Activated T-cell treated with anti-CD3 and anti-CD28 coated beads, Interleukin-2, amount 50 U/mL, for 4 hours (primary cell): ENCODE results near the gene ARHGEF26. TPM values are rescaled to one million over a fixed set of nuclear protein-coding genes. Genes with fewer than 3 reads are reported as not detected.

ENCODE experiments used
- ATAC-seq, 2 donors: fragments of 200-7000 bp; cut with Tn5 transposase; one replicate each; pipeline ENCODE4 v1.10.0; 2021
- DNase-seq: peaks from one replicate; pipeline ENCODE4 v3.0.0-alpha.2; 2020
- H3K27me3 Mint-ChIP-seq: one replicate; pipeline ENCODE4 v1.8.0; 2021; ENCODE audit warnings: low read depth, mixed read lengths
- H3K36me3 Mint-ChIP-seq: one replicate; pipeline ENCODE4 v1.8.0; 2022; ENCODE audit warnings: mixed read lengths; ENCODE audit not compliant: insufficient read depth
- H3K4me1 Mint-ChIP-seq: one replicate; pipeline ENCODE4 v1.8.0; 2021; ENCODE audit warnings: low read depth, mixed read lengths
- H3K4me3 Mint-ChIP-seq: one replicate; pipeline ENCODE4 v1.8.0; 2021; ENCODE audit warnings: mild to moderate bottlenecking, moderate library complexity, mixed read lengths
- H3K9me3 Mint-ChIP-seq: one replicate; pipeline ENCODE4 v1.8.0; 2021; ENCODE audit warnings: mixed read lengths
- total RNA-seq, 3 donors: library from RNA; stranded (reverse); gene quantifications; one replicate each; pipeline ENCODE4 v1.2.1, GENCODE V29; 2021

ARHGEF26 gene
- total RNA-seq, 3 donors from 2014 or later, result 0.05 to 0.15 TPM; not detected in 1

DNA sequence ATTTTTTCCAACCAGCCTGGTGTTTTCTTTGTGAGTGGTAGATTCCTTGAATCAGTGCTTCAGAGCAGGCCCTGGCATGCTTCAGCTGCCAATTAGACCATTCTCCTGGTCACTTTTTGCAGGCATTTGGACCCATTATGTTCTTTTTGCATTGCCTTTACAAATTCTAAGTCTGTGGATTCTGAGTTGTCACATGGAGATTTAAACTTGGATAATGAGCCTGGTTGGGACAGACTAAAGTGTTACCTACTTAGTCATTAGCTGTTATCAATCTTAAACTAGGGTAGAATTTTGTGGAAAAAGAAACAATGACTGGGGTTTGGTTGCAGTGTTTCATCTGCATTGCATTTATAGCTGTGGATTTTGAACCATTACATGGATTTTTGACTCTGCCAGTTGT is 40.6 kb downstream of the ARHGEF26 start:
- Mint-ChIP-seq H3K27me3 (peaks cover 9% of the 10 kb centered on the region), H3K36me3 (no peaks in the 10 kb centered on the region), H3K4me1 (no peaks in the 10 kb centered on the region), H3K9me3 (no peaks in the 10 kb centered on the region), H3K4me3 (no peak overlapping the region)
- DNase-seq, result no peak
- no peak for ATAC-seq

GRCh38 chr3:154164387-154164786 is 43.2 kb downstream of the ARHGEF26 start:
- H3K4me3 Mint-ChIP-seq, result no peak overlapping the region
- no peaks in the 10 kb centered on the region for H3K9me3 Mint-ChIP-seq
- ATAC-seq, result no peak
- no peaks in the 10 kb centered on the region for H3K36me3 Mint-ChIP-seq
- DNase-seq, result no peak
- H3K4me1 Mint-ChIP-seq, result no peaks in the 10 kb centered on the region
- H3K27me3 Mint-ChIP-seq, result no peaks in the 10 kb centered on the region

DNA sequence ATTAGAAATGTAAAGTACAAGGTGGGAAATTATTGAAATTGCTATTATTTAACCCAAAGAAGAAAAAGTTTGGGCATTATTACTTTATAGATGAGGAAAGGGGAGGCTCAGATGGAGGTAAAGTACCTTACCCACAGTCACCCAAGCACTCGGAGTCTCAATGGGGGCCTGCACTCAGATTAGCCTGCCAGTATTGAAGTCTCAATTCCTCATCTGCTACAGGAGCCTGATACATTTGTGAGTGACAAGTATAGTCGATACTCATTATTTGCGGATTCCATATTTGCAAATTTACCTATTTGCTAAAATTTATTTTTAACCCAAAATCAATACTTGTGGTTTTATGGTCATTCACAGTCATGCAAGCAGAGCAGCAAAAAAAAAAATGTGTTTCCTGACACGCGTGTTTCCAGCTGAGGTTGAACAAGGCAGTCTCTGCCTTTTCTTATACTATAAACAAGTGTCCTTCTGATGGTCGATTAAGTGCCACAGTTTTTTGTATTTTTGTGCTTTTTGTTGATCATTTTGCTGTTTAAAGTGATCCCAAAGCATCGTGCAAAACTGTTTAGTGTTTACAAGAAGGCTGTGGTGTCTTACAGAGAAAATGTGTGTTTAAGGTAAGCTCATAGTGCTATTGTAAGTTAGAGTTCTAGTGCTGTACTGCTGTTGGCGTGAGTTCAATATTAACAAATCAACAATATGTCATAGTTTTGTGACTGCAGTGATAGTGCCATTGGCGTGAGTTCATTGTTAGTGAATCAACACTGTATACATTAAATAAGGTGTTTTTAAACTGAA is 48.0 kb downstream of the ARHGEF26 start:
- ATAC-seq (no peak), DNase-seq (no peak)
- H3K9me3 Mint-ChIP-seq, result no peaks in the 10 kb centered on the region
- no peaks in the 10 kb centered on the region for H3K4me1 Mint-ChIP-seq
- H3K4me3 Mint-ChIP-seq, result no peak overlapping the region
- no peaks in the 10 kb centered on the region for H3K36me3 Mint-ChIP-seq
- no peaks in the 10 kb centered on the region for H3K27me3 Mint-ChIP-seq

- DNase-seq, result no peak
- Mint-ChIP-seq H3K27me3 (no peaks in the 10 kb centered on the region), H3K4me3 (no peak overlapping the region), H3K9me3 (no peaks in the 10 kb centered on the region), H3K4me1 (no peaks in the 10 kb centered on the region), H3K36me3 (no peaks in the 10 kb centered on the region)
- no peak for ATAC-seq
Observed at GRCh38 chr3:154169796-154170110, 48.6 kb downstream of the ARHGEF26 start.

GRCh38 chr3:154170300-154170699 is 49.1 kb downstream of the ARHGEF26 start:
- Mint-ChIP-seq H3K4me3 (no peak overlapping the region), H3K4me1 (no peaks in the 10 kb centered on the region), H3K27me3 (no peaks in the 10 kb centered on the region), H3K9me3 (no peaks in the 10 kb centered on the region), H3K36me3 (no peaks in the 10 kb centered on the region)
- ATAC-seq (no peak), DNase-seq (no peak)

DNA sequence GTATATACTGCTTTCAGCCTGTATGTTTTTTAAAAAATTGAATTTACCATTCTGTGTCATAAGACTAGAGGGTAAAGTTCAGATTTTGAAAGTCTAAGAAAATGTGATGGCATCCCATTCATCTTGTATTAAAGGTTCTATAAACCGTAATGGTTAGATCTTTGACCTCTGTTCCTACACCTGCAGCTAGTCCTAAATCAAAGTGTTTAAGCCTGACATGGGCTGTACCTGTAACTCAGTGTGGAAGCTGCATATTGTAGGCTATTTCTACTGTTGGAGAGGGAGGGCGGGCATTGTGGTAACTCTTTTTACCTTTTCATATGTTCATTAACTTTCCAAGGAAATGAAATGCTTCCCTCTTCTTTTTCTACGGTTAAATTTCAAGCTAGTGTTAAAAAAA is 53.9 kb downstream of the ARHGEF26 start:
- ATAC-seq, result no peak
- DNase-seq, result no peak
- Mint-ChIP-seq H3K4me3 (no peak overlapping the region), H3K4me1 (no peaks in the 10 kb centered on the region), H3K36me3 (no peaks in the 10 kb centered on the region), H3K9me3 (no peaks in the 10 kb centered on the region), H3K27me3 (peaks cover 2% of the 10 kb centered on the region)

GRCh38 chr3:154176036-154176435 is 54.8 kb downstream of the ARHGEF26 start:
- H3K4me1 Mint-ChIP-seq, result no peaks in the 10 kb centered on the region
- DNase-seq (no peak), ATAC-seq (no peak)
- H3K4me3 Mint-ChIP-seq, result no peak overlapping the region
- no peaks in the 10 kb centered on the region for H3K9me3 Mint-ChIP-seq
- peaks cover 2% of the 10 kb centered on the region for H3K27me3 Mint-ChIP-seq
- H3K36me3 Mint-ChIP-seq, result no peaks in the 10 kb centered on the region

- no peak overlapping the region for H3K4me3 Mint-ChIP-seq
- no peak for ATAC-seq
- no peaks in the 10 kb centered on the region for H3K4me1 Mint-ChIP-seq
- H3K27me3 Mint-ChIP-seq, result peaks cover 2% of the 10 kb centered on the region
- H3K9me3 Mint-ChIP-seq, result no peaks in the 10 kb centered on the region
- no peak for DNase-seq
- H3K36me3 Mint-ChIP-seq, result no peaks in the 10 kb centered on the region
Observed at GRCh38 chr3:154177406-154177805, 56.2 kb downstream of the ARHGEF26 start.

- Mint-ChIP-seq H3K4me1 (no peaks in the 10 kb centered on the region), H3K36me3 (no peaks in the 10 kb centered on the region), H3K9me3 (no peaks in the 10 kb centered on the region), H3K27me3 (peaks cover 2% of the 10 kb centered on the region), H3K4me3 (no peak overlapping the region)
- no peak for ATAC-seq
- DNase-seq, result no peak
Observed at GRCh38 chr3:154178172-154178571, 57.0 kb downstream of the ARHGEF26 start.

- Mint-ChIP-seq H3K4me3 (no peak overlapping the region), H3K4me1 (no peaks in the 10 kb centered on the region), H3K9me3 (no peaks in the 10 kb centered on the region), H3K27me3 (peaks cover 5% of the 10 kb centered on the region), H3K36me3 (no peaks in the 10 kb centered on the region)
- ATAC-seq, result no peak
- DNase-seq, result no peak
Observed at GRCh38 chr3:154180836-154181691, 59.9 kb downstream of the ARHGEF26 start.

- Mint-ChIP-seq H3K4me1 (no peaks in the 10 kb centered on the region), H3K27me3 (peaks cover 4% of the 10 kb centered on the region), H3K9me3 (no peaks in the 10 kb centered on the region), H3K36me3 (no peaks in the 10 kb centered on the region), H3K4me3 (no peak overlapping the region)
- DNase-seq (no peak), ATAC-seq (no peak)
Observed at GRCh38 chr3:154182322-154182922, 61.2 kb downstream of the ARHGEF26 start.

- peaks cover 4% of the 10 kb centered on the region for H3K27me3 Mint-ChIP-seq
- no peak for ATAC-seq
- no peaks in the 10 kb centered on the region for H3K9me3 Mint-ChIP-seq
- H3K4me1 Mint-ChIP-seq, result no peaks in the 10 kb centered on the region
- no peaks in the 10 kb centered on the region for H3K36me3 Mint-ChIP-seq
- DNase-seq, result no peak
- no peak overlapping the region for H3K4me3 Mint-ChIP-seq
Observed at GRCh38 chr3:154182975-154183374, 61.8 kb downstream of the ARHGEF26 start.

GRCh38 chr3:154184582-154184981 is 63.4 kb downstream of the ARHGEF26 start:
- peaks cover 4% of the 10 kb centered on the region for H3K27me3 Mint-ChIP-seq
- H3K4me3 Mint-ChIP-seq, result no peak overlapping the region
- H3K4me1 Mint-ChIP-seq, result no peaks in the 10 kb centered on the region
- DNase-seq (no peak), ATAC-seq (no peak)
- H3K9me3 Mint-ChIP-seq, result no peaks in the 10 kb centered on the region
- no peaks in the 10 kb centered on the region for H3K36me3 Mint-ChIP-seq

- Mint-ChIP-seq H3K9me3 (no peaks in the 10 kb centered on the region), H3K4me1 (no peaks in the 10 kb centered on the region), H3K27me3 (peaks cover 4% of the 10 kb centered on the region), H3K36me3 (no peaks in the 10 kb centered on the region), H3K4me3 (no peak overlapping the region)
- DNase-seq, result no peak
- no peak for ATAC-seq
Observed at GRCh38 chr3:154188437-154188836, 67.2 kb downstream of the ARHGEF26 start.

DNA sequence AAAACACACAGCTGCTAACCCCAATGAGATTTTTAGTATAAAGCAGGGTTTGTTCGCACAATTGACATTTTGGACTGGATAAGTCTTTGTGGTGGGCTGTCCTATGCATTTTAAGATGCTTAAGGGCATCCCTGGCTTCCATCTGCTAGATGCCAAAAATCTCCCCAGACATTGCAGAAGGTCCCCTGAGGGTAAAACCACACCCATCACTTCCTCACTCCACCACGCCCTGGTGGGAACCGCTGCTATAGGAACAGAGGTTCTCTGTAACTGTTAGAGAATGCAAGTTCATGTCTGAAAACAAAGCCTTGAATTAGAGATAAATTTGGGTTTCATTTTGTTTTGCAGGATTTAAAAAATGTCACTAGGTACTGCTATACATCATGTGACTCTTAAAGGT is 67.7 kb downstream of the ARHGEF26 start:
- ATAC-seq (no peak), DNase-seq (no peak)
- Mint-ChIP-seq H3K4me3 (no peak overlapping the region), H3K27me3 (peaks cover 4% of the 10 kb centered on the region), H3K4me1 (no peaks in the 10 kb centered on the region), H3K36me3 (no peaks in the 10 kb centered on the region), H3K9me3 (no peaks in the 10 kb centered on the region)
